GM20000 (cell line): Measurements from ENCODE around the gene PYGO2.

Source experiments
- DNase-seq: peaks from one replicate; pipeline ENCODE4 v3.0.0; 2012; ENCODE audit warnings: low spot score
- TF ChIP-seq, protein P1 (sequence below): IDR thresholded peaks from 2 replicates; pipeline ENCODE4 v1.5.1; 2012; ENCODE audit warnings: mild to moderate bottlenecking, control low read depth; ENCODE audit errors: extremely low read depth, missing control alignments

The PYGO2 gene

DNA sequence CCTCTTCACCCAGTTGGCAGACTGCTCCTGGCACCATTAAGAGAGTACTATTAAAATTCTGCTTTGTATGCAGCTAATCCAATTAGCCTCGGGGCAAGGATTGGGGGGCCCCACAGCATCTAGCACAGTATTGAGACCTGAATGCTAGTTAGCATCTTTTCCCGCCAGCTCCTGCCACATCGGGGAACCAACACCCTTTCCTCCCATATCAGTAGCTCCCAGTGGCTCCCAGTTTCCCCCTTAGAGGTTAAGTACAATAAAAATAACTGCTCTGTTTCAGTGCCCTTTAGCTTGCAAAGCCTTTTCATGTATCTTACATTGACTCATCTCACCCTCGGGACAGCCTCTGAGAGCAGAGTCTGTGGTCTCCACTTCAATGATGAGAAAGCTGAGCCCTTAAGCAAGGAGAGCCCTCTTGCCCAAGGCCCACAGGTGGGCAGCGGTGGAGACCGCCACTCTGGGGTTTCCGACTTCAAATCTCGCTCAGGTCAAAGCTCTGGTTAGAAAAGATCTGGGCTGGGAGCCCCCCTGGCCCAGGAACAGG is 20.9 kb downstream of the PYGO2 start:
- peak; percentile 45 for DNase-seq
- TF ChIP-seq, protein P1, sequence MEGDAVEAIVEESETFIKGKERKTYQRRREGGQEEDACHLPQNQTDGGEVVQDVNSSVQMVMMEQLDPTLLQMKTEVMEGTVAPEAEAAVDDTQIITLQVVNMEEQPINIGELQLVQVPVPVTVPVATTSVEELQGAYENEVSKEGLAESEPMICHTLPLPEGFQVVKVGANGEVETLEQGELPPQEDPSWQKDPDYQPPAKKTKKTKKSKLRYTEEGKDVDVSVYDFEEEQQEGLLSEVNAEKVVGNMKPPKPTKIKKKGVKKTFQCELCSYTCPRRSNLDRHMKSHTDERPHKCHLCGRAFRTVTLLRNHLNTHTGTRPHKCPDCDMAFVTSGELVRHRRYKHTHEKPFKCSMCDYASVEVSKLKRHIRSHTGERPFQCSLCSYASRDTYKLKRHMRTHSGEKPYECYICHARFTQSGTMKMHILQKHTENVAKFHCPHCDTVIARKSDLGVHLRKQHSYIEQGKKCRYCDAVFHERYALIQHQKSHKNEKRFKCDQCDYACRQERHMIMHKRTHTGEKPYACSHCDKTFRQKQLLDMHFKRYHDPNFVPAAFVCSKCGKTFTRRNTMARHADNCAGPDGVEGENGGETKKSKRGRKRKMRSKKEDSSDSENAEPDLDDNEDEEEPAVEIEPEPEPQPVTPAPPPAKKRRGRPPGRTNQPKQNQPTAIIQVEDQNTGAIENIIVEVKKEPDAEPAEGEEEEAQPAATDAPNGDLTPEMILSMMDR: no peak

DNA sequence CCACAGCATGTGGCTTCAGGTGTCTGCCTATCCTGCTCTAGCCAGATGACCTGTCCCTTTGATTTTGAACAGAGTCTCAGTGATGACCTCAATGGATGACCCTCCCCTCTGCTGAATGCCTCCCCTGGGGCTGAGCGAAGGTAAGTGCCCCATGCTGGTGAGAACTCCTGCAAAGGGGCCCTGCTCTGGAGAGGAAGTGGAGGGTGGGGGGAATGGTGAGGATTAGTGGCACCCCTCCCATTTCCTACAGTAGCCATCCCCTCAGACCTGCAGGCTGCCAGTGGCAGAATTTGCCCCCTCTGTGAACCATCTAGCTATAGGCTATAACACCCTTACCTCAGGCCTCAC is 21.4 kb downstream of the PYGO2 start:
- TF ChIP-seq, protein P1: no peak
- no peak for DNase-seq

DNA sequence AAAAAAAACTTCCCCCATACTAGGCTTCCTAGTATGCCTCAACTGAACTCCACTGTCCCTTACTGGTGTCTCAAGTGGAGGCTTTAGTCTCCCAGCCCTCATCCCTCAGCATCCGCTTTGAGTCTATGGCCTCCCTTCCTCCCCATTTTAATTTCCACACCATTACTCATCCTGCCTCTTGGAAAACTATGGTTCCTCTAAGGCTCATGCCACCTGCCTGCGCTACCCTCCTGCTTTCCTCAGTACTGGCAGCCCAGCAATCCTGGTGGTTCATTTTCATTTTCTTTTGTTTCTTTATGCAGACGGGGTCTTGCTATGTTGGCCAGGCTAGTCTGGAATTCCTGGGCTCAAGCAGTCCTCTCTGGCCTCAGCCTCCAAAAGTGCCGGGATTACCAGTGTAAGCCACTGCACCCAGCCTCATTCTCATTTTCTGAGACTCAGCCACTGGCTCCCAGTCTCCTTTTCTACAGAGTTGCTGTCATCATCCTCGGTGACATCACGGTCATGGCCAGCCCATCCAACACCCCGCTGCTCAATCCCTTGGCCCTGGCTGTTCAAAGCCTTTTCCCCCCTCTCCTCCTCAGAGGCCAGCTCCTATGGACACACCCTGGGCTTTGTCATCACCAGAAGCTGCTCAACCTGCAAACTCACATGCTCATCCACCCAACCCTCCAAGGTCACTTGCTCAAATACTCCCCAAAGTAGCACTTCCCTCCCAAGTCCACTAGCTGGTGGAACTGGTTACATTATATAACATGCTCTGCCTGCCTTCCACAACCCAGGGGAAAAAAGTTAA is 22.8 kb downstream of the PYGO2 start:
- TF ChIP-seq, protein P1: no peak
- DNase-seq: no peak

DNA sequence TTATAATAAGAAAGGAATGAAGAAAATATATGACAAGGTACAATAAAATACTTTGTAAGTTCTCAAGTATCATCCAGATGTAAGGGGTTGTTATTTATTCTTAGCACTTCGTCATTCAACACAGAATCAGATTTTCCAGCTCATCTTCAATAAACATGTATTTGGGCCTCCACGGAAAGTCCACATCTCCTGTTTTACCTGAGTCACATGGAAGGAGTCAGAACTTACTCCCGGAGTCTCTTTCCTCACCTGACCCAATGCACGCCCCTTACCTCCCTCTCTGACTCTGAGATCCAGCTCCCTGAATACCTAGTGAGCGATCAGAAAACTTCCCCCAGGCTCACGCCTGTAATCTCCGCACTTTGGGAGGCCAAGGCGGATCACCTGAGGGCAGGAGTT is 23.6 kb downstream of the PYGO2 start:
- no peak for DNase-seq
- TF ChIP-seq, protein P1: no peak

DNA sequence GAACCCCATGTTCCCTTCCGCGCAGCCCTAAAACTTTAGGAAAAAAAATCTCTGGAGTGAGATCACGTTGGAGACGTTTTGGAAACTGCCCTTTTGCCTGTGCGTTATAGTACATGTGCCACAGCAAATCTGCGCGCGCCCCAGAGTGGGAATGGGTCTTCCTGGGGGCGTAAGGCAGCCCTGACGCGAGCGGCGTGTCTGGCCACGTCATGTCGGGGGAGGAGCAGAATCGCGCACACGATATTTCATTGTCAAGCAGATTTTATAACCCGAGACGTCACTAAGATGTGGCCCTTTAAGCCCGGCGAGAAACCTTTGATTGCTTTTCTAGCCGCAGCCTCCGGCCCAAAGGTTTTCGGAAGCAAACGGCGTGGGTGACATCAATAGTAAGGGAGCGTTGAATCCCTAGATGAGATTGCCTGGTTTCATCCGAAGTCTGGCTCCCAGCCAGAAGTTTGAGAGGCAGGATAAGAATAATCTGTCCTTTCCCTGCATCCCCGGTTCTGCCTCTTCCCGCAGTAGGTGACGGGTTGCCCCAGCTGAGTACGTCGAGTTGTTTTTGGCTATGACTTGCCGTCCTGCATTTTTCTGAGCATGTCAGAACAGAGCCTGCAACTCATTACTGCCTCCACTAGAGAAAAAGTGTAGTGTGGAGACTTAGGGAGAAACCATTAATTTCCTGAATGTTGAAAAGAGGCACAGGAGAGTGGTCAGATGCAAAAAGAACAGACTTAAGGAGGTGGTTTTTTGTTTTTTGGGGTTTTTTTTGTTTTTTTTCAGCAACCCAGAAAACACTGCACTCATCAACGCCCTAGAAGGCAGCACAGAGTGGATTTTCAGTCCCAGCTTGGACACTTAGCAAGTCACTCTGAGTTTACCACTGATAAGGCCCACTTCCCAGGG is 24.2 kb downstream of the PYGO2 start:
- DNase-seq: peak; percentile 86
- TF ChIP-seq, protein P1: no peak

DNA sequence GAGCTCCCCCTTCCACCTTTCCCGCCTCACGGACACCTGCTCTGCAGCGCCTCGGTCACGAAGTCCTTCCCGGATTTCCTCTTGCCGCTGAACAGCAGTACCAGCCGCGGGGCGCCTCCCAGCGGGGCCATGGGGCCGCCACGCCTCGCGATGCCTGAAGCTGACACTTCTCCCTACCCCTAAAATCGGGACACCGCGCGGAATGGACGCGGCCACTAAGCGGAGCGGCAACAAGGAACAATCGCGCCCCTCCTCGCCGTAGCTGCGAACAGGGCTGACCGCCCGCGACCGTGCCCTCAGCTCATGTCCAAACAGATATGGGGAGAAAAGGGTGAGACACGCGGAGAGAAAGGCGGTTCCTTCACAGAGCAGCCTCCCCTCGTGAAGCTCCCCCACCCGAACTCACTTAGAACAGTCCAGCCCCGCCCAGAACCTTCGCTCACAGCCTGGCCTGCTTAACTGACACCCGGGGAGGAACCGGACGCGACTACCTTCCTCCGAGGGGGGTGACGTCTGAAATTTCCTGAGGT is 25.0 kb downstream of the PYGO2 start, which contains the start of gene PMVK:
PMVK (minus strand) TSS at position 165 of the 530 bp plus-strand sequence; CDS start at position 131, 34 bp downstream.
- TF ChIP-seq, protein P1: peak; percentile 29
- DNase-seq: peak; percentile 92
